WTC11 (cell line): ENCODE measurements around the gene FAM13A. TPM values are rescaled to one million over a fixed set of nuclear protein-coding genes. Genes with fewer than 3 reads are reported as not detected.

ENCODE experiments used
- ATAC-seq: fragments of 200-7000 bp; cut with Tn5 transposase; 2 replicates; pipeline ENCODE4 v1.10.0; 2021; ENCODE audit warnings: mild to moderate bottlenecking, moderate library complexity
- CTCF ChIA-PET: fragments of 300-600 bp; sonication (Branson Sonifier 250); formaldehyde crosslinking; loops from one replicate; lab custom pipeline; 2021; ENCODE audit warnings: antibody characterized with exemption; lab: Charles Lee
- POLR2A ChIA-PET: fragments of 350-600 bp; sonication (Branson Sonifier 250); formaldehyde crosslinking; loops from one replicate; lab custom pipeline; 2021; ENCODE audit warnings: antibody characterized with exemption; lab: Charles Lee
- DNase-seq: peaks from one replicate; pipeline ENCODE4 v3.0.0; 2021; ENCODE audit warnings: low spot score
- H3K27ac Mint-ChIP-seq: 2 replicates; pipeline ENCODE4 v1.8.0; 2021; ENCODE audit warnings: mixed read lengths
- H3K27me3 Mint-ChIP-seq: 2 replicates; pipeline ENCODE4 v1.8.0; 2021; ENCODE audit warnings: low read depth, mild to moderate bottlenecking, moderate library complexity, mixed read lengths
- H3K36me3 Mint-ChIP-seq: 2 replicates; pipeline ENCODE4 v1.8.0; 2021; ENCODE audit warnings: mixed read lengths
- H3K4me1 Mint-ChIP-seq: 2 replicates; pipeline ENCODE4 v1.8.0; 2022; ENCODE audit warnings: mixed read lengths
- H3K4me3 Mint-ChIP-seq: 2 replicates; pipeline ENCODE4 v1.8.0; 2021; ENCODE audit warnings: mild to moderate bottlenecking, moderate library complexity, mixed read lengths
- H3K9me3 Mint-ChIP-seq: 2 replicates; pipeline ENCODE4 v1.8.0; 2021; ENCODE audit warnings: mixed read lengths
- ATF1 ChIP-seq: sonication (generic); formaldehyde crosslinking; IDR thresholded peaks from 2 replicates; pipeline ENCODE4 v1.8.1; 2023; ENCODE audit warnings: mild to moderate bottlenecking, moderate library complexity, missing genetic modification reagents
- CDX4 ChIP-seq: fragments of 250-450 bp; sonication (Bioruptor Pico); IDR thresholded peaks from 2 replicates; pipeline ENCODE4 v1.9.0; 2021; ENCODE audit warnings: moderate library complexity, mild to moderate bottlenecking, inconsistent platforms, borderline replicate concordance
- GTF2I ChIP-seq: fragments of 250-450 bp; sonication (Bioruptor Pico); conservative IDR thresholded peaks from 2 replicates; pipeline ENCODE4 v1.4.0; 2021; ENCODE audit warnings: mild to moderate bottlenecking
- IRF2 ChIP-seq: sonication (generic); formaldehyde crosslinking; IDR thresholded peaks from 2 replicates; pipeline ENCODE4 v1.8.0; 2022; ENCODE audit warnings: low read depth, missing genetic modification reagents, borderline replicate concordance
- NFYB ChIP-seq: sonication (generic); formaldehyde crosslinking; conservative IDR thresholded peaks from 2 replicates; pipeline ENCODE4 v1.8.0; 2022; ENCODE audit warnings: low read depth, missing genetic modification reagents
- NR1H2 ChIP-seq: sonication (generic); formaldehyde crosslinking; IDR thresholded peaks from 2 replicates; pipeline ENCODE4 v1.9.0; 2021; ENCODE audit warnings: mild to moderate bottlenecking, moderate library complexity, missing genetic modification reagents
- NR3C1 ChIP-seq: sonication (generic); formaldehyde crosslinking; conservative IDR thresholded peaks from 2 replicates; pipeline ENCODE4 v1.8.1; 2023; ENCODE audit warnings: low read depth, mild to moderate bottlenecking, missing genetic modification reagents
- OVOL2 ChIP-seq: fragments of 250-450 bp; sonication (Bioruptor Pico); IDR thresholded peaks from 2 replicates; pipeline ENCODE4 v1.9.0; 2021; ENCODE audit warnings: mild to moderate bottlenecking, borderline replicate concordance
- SMAD3 ChIP-seq: sonication (generic); formaldehyde crosslinking; IDR thresholded peaks from 2 replicates; pipeline ENCODE4 v1.8.0; 2022; ENCODE audit warnings: missing genetic modification reagents, mild to moderate bottlenecking, borderline replicate concordance
- SMAD4 ChIP-seq: sonication (generic); formaldehyde crosslinking; IDR thresholded peaks from 2 replicates; pipeline ENCODE4 v1.8.0; 2022; ENCODE audit warnings: mild to moderate bottlenecking, missing genetic modification reagents
- SOX15 ChIP-seq: fragments of 250-450 bp; sonication (Bioruptor Pico); IDR thresholded peaks from 2 replicates; pipeline ENCODE4 v1.9.0; 2021; ENCODE audit warnings: mild to moderate bottlenecking
- TP53 ChIP-seq: sonication (generic); formaldehyde crosslinking; IDR thresholded peaks from 2 replicates; pipeline ENCODE4 v1.8.1; 2023; ENCODE audit warnings: mild to moderate bottlenecking, missing genetic modification reagents
- ZNF219 ChIP-seq: sonication (generic); formaldehyde crosslinking; IDR thresholded peaks from 2 replicates; pipeline ENCODE4 v1.8.0; 2023; ENCODE audit warnings: missing genetic modification reagents, mild to moderate bottlenecking, borderline replicate concordance
- ZSCAN18 ChIP-seq: fragments of 250-450 bp; sonication (Bioruptor Pico); IDR thresholded peaks from 2 replicates; pipeline ENCODE4 v2.1.2; 2022; ENCODE audit warnings: mild to moderate bottlenecking, moderate library complexity
- total RNA-seq: library from RNA; stranded (reverse); gene quantifications from 3 replicates; pipeline ENCODE4 v1.2.3, GENCODE V29; 2021
- TF ChIP-seq, protein P1 (sequence below): sonication (generic); formaldehyde crosslinking; IDR thresholded peaks from 2 replicates; pipeline ENCODE4 v1.8.1; 2022; ENCODE audit warnings: mild to moderate bottlenecking, moderate library complexity, missing genetic modification reagents
- TF ChIP-seq, protein P2 (sequence below): sonication (generic); formaldehyde crosslinking; IDR thresholded peaks from 2 replicates; pipeline ENCODE4 v1.8.0; 2022; ENCODE audit warnings: mild to moderate bottlenecking, missing genetic modification reagents
- TF ChIP-seq, protein P3 (sequence below): sonication (generic); formaldehyde crosslinking; IDR thresholded peaks from 2 replicates; pipeline ENCODE4 v1.8.1; 2023; ENCODE audit warnings: mild to moderate bottlenecking, missing genetic modification reagents, moderate library complexity
- TF ChIP-seq, protein P4 (sequence below): sonication (generic); formaldehyde crosslinking; IDR thresholded peaks from 2 replicates; pipeline ENCODE4 v1.8.0; 2022; ENCODE audit warnings: mild to moderate bottlenecking, missing genetic modification reagents
- TF ChIP-seq, protein P5 (sequence below): fragments of 250-450 bp; sonication (Bioruptor Pico); IDR thresholded peaks from 2 replicates; pipeline ENCODE4 v1.9.0; 2021; ENCODE audit warnings: mild to moderate bottlenecking

Gene FAM13A
- total RNA-seq, 1 experiment from 2014 or later = 14.6 TPM

DNA sequence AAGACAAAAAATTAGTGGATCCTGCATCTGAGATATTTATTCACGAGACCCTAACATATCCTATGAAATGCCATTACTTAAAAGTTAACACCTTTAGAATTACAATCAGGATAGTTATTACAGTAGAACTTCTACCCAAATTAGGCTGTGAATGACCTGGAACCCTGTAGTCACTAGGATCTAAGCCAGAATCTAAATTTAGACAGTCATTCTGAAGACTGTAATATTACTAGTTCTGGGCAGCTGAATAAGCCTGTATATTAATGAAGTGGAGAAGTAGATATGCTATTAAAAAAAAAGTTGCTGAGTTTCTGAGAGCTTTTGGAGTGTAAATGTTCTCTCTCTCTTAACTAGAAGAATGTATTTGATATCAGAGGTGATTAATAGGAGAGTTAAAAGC, 67.0 kb downstream of the FAM13A start:
- DNase-seq (no peak), ATAC-seq (no peak)
- Mint-ChIP-seq H3K4me1 (no peaks in the 10 kb centered on the region), H3K9me3 (no peaks in the 10 kb centered on the region), H3K27ac (no peak overlapping the region), H3K27me3 (no peaks in the 10 kb centered on the region), H3K36me3 (no peaks in the 10 kb centered on the region), H3K4me3 (no peak overlapping the region)
- CTCF ChIA-PET = no interaction called here
- TF ChIP-seq SMAD3 (CRISPR knock-in tag) (no peak), SMAD4 (no peak), NFYB (CRISPR knock-in tag) (no peak), ATF1 (CRISPR knock-in tag) (no peak), GTF2I (CRISPR knock-in tag) (no peak), IRF2 (CRISPR knock-in tag) (no peak), TP53 (CRISPR knock-in tag) (no peak), NR3C1 (CRISPR knock-in tag) (no peak), NR1H2 (CRISPR knock-in tag) (no peak), CDX4 (CRISPR knock-in tag) (no peak), ZNF219 (no peak)
- TF ChIP-seq, protein P1, sequence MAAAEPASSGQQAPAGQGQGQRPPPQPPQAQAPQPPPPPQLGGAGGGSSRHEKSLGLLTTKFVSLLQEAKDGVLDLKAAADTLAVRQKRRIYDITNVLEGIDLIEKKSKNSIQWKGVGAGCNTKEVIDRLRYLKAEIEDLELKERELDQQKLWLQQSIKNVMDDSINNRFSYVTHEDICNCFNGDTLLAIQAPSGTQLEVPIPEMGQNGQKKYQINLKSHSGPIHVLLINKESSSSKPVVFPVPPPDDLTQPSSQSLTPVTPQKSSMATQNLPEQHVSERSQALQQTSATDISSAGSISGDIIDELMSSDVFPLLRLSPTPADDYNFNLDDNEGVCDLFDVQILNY (CRISPR knock-in tag) = no peak
- TF ChIP-seq, protein P2, sequence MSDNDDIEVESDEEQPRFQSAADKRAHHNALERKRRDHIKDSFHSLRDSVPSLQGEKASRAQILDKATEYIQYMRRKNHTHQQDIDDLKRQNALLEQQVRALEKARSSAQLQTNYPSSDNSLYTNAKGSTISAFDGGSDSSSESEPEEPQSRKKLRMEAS (CRISPR knock-in tag) = no peak
- POLR2A ChIA-PET = no interaction called here

DNA sequence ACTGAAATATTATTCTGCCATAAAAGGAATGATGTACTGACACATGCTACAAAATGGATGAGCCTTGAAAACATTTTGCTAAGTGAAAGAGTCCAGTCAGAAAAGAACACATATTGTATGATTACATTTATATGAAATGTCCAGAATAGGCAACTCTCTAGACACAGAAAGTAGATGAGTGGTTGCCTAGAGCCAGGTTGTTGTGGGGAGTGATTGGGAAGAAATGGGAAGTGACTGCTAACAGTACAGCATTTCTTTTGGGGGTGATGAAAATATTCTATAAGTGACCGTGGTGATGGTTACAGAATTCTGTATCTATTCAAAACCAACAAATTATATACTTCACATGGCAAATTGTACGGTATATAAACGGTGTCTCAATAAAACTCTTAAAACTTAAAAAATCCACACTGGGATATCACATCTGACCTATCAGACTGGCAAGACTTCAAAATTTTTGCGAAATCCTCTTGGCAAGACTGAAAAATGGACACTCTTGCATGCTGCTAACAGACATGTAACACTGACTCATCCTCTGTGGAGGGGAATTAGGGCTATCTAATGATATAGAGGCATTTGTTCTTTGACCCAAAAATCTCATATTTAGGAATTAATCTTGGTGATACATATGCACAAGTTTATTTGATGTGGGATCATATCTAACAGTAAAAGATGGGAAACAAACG, 71.8 kb downstream of the FAM13A start:
- H3K36me3 Mint-ChIP-seq = no peaks in the 10 kb centered on the region
- no peak overlapping the region for H3K4me3 Mint-ChIP-seq
- no peaks in the 10 kb centered on the region for H3K4me1 Mint-ChIP-seq
- no peak for TF ChIP-seq NFYB (CRISPR knock-in tag)
- TF ChIP-seq OVOL2 (CRISPR knock-in tag) = no peak
- TF ChIP-seq, protein P3, sequence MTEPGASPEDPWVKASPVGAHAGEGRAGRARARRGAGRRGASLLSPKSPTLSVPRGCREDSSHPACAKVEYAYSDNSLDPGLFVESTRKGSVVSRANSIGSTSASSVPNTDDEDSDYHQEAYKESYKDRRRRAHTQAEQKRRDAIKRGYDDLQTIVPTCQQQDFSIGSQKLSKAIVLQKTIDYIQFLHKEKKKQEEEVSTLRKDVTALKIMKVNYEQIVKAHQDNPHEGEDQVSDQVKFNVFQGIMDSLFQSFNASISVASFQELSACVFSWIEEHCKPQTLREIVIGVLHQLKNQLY (CRISPR knock-in tag) = no peak
- TF ChIP-seq, protein P4, sequence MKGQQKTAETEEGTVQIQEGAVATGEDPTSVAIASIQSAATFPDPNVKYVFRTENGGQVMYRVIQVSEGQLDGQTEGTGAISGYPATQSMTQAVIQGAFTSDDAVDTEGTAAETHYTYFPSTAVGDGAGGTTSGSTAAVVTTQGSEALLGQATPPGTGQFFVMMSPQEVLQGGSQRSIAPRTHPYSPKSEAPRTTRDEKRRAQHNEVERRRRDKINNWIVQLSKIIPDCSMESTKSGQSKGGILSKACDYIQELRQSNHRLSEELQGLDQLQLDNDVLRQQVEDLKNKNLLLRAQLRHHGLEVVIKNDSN (CRISPR knock-in tag) = no peak
- no peak for TF ChIP-seq ZSCAN18 (CRISPR knock-in tag)
- TF ChIP-seq SOX15 = no peak
- TF ChIP-seq CDX4 (CRISPR knock-in tag) = no peak
- TF ChIP-seq, protein P5, sequence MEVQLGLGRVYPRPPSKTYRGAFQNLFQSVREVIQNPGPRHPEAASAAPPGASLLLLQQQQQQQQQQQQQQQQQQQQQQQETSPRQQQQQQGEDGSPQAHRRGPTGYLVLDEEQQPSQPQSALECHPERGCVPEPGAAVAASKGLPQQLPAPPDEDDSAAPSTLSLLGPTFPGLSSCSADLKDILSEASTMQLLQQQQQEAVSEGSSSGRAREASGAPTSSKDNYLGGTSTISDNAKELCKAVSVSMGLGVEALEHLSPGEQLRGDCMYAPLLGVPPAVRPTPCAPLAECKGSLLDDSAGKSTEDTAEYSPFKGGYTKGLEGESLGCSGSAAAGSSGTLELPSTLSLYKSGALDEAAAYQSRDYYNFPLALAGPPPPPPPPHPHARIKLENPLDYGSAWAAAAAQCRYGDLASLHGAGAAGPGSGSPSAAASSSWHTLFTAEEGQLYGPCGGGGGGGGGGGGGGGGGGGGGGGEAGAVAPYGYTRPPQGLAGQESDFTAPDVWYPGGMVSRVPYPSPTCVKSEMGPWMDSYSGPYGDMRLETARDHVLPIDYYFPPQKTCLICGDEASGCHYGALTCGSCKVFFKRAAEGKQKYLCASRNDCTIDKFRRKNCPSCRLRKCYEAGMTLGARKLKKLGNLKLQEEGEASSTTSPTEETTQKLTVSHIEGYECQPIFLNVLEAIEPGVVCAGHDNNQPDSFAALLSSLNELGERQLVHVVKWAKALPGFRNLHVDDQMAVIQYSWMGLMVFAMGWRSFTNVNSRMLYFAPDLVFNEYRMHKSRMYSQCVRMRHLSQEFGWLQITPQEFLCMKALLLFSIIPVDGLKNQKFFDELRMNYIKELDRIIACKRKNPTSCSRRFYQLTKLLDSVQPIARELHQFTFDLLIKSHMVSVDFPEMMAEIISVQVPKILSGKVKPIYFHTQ (CRISPR knock-in tag) = no peak
- TF ChIP-seq ZNF219 = no peak
- no peaks in the 10 kb centered on the region for H3K9me3 Mint-ChIP-seq
- no peak for ATAC-seq
- H3K27ac Mint-ChIP-seq = no peak overlapping the region
- no peak for DNase-seq
- CTCF ChIA-PET = no interaction called here
- POLR2A ChIA-PET = no interaction called here
- no peaks in the 10 kb centered on the region for H3K27me3 Mint-ChIP-seq
